ENCODE measurements around the gene C1orf159.

C1orf159 gene

DNA sequence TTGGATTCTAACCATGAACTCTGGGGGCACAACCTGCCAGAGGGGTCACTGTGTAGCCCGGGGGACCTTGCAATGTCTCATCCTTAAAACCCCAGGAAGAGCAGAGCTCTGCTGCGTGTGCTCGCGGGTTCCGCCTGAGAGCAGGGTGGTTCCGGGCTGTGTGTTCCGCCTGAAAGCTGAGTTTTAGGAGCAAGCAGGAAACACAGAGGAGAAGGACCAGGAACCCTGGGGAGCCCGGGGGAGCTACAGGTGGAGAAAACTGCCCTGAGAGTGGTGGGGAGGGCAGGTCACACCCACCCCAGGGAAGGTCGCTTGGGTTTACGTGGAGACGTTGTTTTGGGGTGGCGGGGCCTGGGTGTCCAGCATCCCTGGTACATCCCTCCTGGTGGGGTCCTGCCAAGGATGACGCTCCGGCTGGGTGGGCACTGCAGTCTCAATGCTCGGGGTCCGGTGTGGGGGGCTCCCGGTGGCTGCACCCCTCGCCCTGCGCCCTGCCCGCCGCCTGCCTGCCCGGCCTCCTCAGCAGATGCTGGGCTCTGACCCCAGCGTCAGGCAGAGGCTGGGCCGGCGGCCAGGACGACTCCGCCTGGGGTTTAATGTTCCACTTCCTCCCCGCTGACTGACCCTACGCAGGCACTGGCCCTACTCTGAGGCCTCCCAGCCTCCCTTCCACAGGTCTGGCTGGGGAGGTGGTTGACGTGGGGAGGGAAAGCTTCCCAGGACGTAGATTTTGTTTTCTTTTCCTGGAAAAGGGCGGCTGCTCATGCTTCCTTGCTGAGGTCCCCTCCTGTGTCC, 17.3 kb upstream of the C1orf159 start:
- no peak for DNase-seq (ENCODE audit: low read depth in 1 of 2, low spot score in 1 of 2)

DNA sequence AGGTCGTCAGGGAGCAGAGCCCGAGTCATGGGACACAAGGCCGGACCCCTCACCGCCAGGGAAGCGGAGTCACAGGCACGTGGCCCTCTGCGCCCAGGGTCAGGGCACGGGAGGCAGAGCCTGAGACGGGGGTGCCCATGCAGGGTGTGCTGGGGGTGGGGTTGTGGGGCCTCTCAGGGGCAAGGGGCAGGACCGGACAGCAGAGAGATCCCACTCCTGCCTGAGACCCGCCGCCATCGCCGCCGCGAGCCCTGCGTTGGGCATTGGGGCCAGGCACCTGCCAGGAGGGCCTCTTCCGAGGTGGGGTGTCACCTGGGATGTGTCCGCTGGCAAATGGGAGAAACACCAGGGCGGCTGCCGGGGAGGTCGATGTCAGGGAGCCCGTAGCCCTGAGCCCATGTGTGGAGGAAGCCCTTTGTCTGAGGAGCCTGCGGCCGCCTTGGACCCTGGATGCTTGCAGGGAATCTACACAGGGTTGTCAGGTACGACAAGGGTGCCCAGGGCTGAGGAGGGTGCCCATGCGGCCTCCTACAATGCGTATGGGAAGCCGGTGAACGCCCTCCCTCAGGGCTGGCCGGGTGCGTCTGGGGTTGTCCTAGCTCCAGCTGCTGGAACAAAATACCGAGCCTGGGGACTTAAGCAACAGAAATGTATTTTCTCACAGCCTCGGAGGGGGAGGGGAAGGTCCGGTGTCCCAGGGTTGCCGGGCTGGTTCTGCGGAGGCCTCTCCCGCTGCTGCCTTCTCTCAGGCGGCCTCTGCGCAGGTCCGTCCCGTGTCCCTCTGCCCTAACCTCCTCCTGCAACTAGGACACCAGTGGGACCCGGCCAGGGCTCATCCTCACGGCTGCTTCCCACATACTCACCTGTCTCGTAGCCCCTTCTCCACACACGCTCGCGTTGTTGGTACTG, 16.4 kb upstream of the C1orf159 start:
- DNase-seq (ENCODE audit: low read depth in 1 of 2, low spot score in 1 of 2): no peak

DNA sequence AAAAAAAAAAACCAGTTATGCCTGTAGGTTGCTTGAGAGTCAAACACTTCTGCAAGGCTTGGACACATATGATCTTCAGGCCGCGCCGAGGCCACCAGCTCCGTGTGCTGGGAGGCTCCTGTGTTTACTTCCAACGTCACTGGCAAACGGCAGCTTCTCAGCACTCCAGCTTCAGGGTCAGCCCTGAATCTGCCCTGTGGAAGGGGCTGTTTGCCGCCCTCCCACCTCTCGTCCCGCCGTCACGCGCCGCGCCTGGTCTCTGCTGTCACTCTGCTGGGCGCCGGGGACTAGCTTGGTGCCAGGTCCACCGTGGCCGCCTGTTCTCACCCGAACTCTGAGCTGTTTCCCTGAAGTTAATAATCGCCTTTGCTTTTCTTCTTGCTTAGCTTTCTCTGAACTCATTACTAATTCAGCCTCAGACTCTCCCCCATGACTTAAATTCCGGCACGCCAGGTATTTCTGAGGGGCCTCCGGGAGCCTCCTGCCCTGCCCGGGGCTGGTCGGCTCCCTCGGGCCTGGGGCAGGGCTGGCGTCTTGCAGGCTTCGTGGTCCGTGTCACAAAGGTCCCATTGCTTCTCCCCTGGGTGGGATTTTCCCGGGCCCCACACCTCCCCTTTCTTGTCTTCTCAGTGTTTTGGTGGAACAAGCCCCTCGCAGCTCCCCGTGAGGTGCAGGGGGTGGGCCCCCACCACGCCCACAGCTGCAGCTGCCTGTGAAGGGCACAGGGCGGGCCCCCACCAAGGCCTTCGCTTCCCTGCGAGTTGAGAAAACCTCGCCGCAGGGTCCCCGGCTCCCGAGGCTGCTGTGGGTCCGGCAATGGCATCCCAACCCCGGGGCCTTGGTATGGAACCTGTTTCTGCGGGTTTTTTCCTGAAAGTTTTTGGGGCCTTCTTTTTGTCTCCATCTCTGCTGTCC, 14.6 kb upstream of the C1orf159 start:
- DNase-seq (ENCODE audit: low read depth in 1 of 2, low spot score in 1 of 2): no peak

DNA sequence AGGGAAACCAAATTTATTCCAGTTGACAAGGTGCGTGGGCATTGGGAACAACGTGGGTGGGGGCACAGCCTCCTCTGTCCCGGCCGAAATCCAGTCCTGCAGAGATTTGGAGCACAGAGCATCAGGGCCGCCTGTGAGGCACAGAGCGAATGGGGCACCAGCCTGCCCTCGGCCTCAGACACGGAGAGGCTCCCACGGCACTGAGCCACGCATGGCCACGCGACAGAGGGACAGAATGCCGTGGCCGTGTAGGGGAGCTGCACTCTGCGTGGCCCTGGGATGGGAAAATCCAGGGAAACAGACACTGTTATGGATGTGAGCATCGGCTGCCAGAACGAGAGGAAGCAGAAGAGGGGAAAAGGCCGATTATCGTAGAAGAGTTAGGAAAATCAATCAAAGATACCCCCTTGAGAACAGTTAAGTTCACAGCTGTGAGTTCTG, 13.5 kb upstream of the C1orf159 start:
- DNase-seq (ENCODE audit: low read depth in 1 of 2, low spot score in 1 of 2): no peak

DNA sequence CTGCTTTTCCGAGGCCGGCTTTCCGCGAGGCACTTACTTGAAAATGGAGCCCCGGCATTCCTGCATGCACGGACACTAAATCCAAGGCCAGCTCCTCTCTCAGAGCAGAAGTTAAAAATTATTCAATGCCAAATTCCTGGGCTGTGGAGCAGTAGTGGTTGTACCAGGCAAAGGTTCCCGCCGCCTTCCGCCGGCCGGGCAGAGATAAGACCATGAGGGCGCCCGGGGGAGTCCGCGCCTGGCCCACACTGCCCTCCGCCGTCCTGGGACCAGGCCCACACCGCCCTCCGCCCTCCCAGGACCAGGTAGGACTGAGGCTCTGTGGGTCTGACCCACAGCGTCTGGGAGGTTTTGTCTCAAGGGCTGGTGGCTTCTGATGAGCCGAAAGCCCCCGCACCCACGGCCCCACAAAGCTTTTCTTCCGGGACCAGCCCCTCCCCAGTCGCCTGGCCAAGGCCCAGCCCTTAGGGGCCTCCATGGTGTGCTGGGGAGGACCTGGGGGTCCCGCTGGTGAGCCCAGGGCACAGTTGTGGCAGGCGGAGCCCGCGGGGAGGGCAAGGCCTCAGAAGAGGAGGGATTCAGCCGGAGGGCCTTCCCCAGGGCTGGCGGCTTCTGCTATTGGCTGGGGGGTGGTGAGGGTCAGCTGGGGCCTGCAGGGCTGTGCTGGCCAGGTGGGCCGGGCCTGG, 12.7 kb upstream of the C1orf159 start:
- no peak for DNase-seq (ENCODE audit: low read depth in 1 of 2, low spot score in 1 of 2)

DNA sequence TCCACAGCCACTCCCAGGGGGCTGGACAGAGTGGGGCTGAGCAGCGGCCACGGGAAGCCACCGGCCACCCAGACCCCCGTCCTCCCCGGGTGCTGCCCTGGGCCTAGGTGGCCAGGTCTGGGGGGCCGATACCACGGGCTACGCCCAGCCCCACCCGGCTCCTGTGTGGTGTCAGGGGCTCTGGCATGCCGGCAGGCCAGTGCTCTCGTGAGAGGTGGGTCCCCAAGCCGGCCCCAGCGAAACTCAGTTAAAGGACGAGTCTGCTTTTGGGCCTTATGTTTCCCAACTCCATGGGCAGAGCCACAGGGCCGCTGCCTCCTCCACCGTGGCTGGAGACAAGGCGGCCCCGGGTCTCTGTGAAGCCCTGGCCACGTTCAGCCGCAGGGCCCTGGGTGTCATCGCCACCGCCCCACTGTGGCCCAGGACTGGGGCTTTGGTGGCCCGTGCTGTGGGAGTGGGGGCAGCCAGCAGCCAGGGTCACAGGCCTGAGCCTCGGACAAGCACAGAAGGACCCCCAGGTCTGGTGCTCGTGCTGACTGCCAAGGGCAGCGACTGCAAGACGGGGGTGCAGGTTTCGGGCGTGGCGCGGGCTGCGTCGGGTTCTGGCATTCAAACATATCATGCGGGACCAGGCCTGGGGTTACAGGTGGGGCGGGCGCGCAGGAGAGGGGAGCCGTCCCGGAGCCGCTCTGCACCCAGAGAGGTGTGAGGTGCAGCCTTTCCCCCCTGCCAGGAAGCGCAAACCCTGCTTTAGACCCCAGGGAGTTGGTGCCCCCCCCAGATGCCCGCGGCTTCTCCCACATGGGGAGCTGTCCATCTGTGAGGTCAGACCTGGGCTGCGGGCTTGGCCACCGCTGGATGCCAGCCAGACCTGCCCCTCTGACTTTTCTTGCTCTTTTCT, 11.9 kb upstream of the C1orf159 start:
- no peak for DNase-seq (ENCODE audit: low read depth in 1 of 2, low spot score in 1 of 2)

DNA sequence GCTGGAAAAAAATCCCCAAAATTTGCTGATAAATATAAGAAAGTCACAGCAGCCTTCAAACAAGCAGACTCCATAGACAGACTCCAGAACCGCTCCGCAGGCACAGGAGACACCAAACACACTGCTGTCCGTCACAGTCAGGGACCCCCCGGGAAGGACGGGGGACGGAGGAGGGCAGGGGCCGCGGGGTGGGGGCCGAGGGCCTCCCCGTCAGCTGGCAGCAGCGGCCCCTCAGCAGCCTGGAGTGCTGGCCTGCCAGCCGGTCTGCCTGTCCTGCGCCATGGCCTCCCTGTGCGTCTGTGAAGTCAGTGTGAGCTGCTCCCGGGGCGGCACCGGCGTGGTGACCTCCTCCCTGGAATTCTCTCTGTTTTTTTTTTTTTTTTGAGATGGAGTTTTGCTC, 10.1 kb upstream of the C1orf159 start:
- DNase-seq (ENCODE audit: low read depth in 1 of 2, low spot score in 1 of 2): no peak

DNA sequence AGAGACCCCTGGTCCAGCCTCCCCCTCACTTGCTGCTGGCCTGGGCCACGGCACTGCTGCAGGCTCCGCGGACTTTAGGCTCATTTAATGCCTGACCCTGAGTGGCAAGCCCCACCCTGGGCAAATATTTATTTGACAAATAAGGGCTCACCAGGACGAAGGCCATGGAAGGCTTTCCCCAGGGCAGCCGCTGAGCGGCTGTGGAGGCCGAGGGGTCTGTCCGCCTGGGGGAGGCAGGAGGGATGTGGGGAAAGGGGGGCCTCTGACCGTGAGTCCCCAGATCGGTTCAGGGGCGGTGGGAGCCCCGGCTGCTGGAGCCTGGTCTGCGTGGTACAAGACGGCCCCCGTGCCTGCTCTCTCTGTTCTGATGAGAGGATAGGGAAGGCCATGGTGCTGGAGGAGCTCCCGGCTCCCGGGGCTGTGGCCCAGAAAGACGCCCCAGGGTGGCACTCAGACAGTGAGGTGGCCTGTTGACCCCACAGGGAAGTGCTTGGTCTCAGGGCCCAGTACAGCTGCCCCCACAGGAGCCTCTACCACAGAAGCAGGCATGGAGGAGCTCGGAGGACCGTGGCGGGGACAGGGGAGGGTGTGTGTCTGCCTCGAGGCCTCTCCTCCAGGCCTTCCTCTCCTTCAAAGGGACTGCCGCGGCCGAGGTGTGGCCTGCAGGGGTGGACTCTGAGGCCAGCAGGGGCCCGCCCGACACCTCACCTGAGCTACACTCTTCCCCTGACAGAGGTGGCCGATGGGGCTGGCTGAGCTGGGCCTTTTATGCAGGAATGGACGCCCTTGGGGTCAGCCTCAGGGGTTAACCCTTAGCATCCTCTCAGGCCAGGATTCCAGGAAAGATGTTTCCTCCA, 9.1 kb upstream of the C1orf159 start:
- no peak for DNase-seq (ENCODE audit: low read depth in 1 of 2, low spot score in 1 of 2)

DNA sequence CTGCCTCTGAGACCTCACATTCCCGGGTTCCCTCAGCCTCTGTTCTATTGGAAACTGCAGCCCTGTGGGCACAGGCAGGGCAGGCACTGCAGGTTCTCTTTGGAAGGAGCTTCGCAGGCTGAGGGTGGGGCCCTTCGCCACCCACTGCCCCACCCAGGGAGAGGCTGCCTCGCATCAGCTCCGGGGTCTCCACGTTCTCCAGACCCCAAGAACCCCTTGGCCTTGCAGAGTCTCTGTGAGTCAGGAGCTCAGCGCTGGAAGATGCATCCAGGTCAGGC, 8.6 kb upstream of the C1orf159 start:
- DNase-seq (ENCODE audit: low read depth in 1 of 2, low spot score in 1 of 2): no peak

DNA sequence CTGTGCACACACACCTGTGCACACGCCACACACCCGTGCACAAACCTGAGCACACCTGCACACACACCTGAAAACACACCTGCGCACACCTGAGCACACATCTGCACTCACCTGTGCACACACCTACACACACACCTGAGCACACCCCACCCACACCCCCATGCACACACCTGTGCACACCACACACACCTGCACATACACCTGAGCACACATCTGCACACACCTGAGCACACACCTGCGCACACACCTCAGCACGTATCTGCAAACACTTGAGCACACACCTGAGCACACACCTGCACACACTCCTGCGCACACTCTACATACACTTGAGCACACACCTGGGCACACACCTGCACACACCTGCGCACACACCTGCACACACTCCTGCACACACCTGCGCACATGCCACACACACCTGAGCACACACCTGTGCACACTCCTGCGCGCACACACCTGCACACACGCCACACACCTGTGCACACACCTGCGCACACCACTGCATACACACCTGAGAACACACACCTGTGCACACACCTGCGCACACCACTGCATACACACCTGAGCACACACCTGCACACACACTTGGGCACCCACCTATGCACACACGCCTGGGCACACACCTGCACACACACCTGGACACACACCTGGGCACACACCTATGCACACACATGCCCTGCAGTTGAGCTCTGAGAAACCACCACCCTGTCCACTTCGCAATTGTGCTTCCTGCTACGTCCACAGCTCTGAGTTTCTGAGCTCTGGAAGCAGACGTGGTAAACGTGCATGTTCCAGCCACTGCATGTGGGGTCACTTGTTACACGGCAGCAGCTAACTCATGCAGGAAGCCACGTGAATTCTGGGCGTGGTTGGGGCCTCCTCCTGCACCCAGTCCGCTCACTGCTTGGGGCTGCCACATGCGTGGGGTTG, 8.0 kb upstream of the C1orf159 start:
- DNase-seq (ENCODE audit: low read depth in 1 of 2, low spot score in 1 of 2): no peak

DNA sequence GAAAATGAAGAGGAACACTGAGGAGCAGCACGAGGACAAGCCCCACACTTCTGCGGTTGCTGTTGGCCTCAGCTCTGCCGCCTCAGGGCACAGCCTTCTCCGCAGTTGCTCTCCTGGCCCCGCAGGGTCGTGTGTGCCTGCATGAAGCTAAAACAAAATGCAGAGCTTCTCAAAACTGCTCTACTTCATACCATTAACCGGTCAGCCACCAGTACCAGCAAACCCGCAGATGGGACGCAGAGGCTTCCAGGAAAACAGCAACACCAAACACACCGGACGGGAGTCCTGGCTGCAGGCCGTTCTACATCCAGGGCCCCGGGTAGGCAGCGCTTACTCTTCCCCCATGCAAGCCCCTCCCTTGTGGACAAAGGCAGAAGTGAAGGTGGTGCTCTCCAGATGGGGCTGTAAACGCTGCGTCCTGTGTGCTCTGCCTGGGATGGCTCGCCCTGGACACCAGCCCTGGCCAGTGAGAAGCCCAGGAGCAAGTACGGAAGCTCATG, 7.1 kb upstream of the C1orf159 start:
- DNase-seq (ENCODE audit: low read depth in 1 of 2, low spot score in 1 of 2): no peak

DNA sequence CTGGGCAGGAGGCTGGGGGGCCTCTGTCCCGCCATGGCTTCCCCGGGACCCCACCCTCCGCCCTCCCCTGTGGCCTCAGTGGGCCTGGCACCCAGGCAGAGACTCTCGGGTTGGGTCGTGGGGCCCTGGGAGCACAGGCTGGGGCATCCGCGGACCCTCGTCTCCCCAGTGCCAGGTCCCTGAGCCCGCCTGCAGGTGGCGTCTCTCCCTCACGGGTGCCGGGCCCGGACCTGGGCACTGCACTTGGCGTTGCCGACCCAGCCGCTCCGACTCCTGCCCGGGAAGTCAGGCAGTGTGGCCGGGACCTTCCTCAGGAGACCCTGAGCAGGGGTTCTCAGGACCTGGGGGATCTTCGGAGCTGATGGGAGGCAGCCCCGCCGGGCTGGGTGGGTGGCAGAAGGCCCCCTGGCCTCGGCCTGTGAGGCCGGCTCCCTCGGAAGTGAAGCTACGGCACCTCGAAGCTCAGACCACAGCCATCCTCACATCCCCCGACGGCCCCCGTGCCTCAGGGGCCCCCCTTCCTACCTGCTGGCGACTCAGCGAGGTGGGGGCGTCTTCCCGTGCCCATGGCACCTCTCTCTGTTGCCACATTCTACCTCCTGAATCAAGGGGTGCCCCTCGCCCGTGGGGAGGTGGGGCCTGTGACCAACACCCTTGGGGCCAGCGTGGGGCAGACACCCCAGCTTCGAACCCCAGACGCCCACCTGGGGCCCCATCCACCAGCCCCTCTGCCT, 6.4 kb upstream of the C1orf159 start:
- DNase-seq (ENCODE audit: low read depth in 1 of 2, low spot score in 1 of 2): peak; percentile 75 to 76

DNA sequence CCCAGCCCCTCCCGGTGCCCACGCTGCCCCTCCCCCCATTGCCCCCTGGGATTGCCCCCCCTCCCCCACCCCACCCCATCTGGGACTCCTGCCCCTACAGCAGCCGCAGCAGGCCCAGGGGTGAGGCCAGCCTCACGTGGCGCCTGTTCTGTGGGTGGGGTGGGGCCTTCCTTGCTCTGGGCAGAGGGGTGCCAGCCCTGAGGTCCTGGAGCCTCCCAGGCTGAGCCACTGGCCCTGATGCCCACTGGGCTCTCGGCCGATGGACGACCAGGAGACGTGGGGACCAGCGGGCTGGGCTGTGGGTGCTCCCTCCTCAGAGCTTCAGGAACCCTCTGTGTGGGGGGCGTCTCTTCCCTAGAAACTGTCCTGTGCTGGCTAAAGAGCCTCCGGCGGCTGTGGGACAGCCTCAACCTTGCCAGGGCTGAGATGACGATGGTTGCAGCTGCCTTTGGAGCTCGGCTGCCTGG, 5.8 kb upstream of the C1orf159 start:
- DNase-seq (ENCODE audit: low read depth in 1 of 2, low spot score in 1 of 2): no peak

DNA sequence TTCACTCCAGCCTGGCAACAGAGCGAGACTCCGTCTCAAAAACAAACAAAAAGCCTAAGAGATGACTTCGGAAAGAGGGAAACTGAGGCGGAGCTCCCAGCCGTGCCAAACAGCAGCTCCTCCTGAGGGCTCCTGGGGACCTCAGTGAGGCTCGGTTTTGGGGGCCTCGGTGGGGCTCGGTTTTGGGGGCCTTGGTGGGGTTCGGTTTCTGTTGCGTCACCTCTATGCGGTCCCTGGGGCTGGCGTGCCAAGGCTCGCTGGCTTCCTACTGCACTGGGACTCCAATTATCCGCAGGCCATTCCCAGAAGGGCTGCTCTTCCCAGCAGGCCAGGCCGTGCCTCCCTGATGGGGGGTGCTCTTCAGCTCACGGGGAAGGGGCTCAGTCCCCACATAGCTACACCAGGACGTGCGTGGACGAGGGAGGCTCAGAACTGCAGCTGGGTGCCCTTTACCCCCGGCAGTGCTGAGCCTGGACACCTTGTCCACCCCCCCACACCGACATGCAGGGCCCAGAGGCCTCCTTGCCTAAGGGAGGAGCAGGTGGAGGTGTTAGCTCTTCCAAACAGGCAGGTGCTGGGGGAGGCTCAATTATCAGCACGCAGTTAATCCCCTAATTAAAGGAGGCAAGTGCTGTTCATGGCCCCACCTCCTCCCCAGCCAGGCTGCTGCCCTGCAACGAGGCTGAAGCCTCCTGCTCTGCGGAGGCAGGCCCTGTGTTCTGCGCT, 5.1 kb upstream of the C1orf159 start:
- no peak for DNase-seq (ENCODE audit: low read depth in 1 of 2, low spot score in 1 of 2)

DNA sequence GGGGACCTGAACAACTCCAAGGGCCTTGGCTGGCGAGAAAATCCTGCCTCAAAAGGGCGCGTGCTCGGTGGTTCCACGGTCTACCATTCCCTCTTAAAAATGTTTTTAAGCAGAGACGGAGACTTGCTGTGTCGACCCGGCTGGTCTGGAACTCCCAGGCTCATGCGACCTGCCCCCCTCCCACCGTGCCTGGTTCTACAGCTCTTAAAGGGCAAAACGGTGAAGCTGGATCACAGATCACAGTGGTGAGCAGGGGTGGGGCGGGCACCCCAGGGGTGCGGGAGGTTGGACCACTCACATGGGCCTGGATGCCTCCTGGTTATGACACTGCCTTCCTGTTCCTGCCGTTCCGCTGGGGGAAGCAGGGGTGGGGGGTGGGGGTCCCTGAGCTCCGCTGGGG, 4.2 kb upstream of the C1orf159 start:
- no peak for DNase-seq (ENCODE audit: low read depth in 1 of 2, low spot score in 1 of 2)

DNA sequence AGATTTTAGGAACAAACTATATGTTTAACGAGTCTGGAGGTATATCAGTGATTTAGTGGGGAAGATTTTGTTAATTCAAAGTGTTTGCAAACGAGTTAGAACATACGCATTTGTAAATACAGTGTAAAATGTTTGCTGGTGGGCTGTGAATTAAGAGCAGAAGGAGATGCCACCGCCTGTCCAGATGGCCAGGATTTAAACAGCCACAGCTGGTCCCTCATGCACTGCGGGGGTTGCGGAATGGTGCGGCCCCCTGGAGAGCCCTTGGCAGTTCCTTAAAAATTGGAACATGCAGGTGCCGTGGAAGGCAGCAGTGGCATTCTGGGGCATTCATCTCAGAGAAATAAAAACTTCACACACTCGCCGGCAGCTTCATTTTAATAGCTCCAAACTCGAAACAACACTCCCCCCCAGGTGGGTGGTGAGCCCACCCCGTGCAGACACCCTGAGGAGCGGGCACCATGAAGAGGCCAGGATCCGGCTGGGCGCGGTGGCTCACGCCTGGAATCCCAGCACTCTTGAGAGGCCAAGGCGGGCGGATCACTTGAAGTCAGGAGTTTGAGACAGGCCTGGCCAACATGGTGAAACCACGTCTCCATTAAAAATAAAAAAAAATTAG, 3.5 kb upstream of the C1orf159 start:
- DNase-seq (ENCODE audit: low read depth in 1 of 2, low spot score in 1 of 2): no peak

Data from activated CD4-positive, alpha-beta T cell treated with anti-CD3 and anti-CD28 coated beads, Interleukin-2, amount 50 U/mL, for 24 hours (primary cell).